Activated T-helper 1 cell treated with anti-CD3 and anti-CD28 coated beads, Interleukin-12 subunit alpha, Interleukin-12 subunit beta, Interleukin-2, Interleukin-4 antibody, amounts not matched to agents 30 ng/mL and 10 ng/mL and 1 ng/mL, durations not matched to agents 14 hours and 24 hours and 36 hours (primary cell): ENCODE results near the gene NLGN1. TPM values are rescaled to one million over a fixed set of nuclear protein-coding genes. Genes with fewer than 3 reads are reported as not detected.

Experiments
- DNase-seq: peaks from one replicate; pipeline ENCODE4 v3.0.0; 2021; ENCODE audit warnings: low spot score
- H3K27ac Mint-ChIP-seq: one replicate; pipeline ENCODE4 v1.8.0; 2021; ENCODE audit warnings: mild to moderate bottlenecking, mixed read lengths
- H3K27me3 Mint-ChIP-seq: one replicate; pipeline ENCODE4 v1.8.0; 2022; ENCODE audit warnings: mild to moderate bottlenecking, moderate library complexity, mixed read lengths; ENCODE audit not compliant: insufficient read depth
- H3K36me3 Mint-ChIP-seq: one replicate; pipeline ENCODE4 v1.8.0; 2021; ENCODE audit warnings: low read depth, mixed read lengths
- H3K4me1 Mint-ChIP-seq: one replicate; pipeline ENCODE4 v1.8.0; 2021; ENCODE audit warnings: low read depth, mixed read lengths
- H3K4me3 Mint-ChIP-seq: one replicate; pipeline ENCODE4 v1.8.0; 2021; ENCODE audit warnings: mild to moderate bottlenecking, moderate library complexity, mixed read lengths
- H3K9me3 Mint-ChIP-seq: one replicate; pipeline ENCODE4 v1.8.0; 2021; ENCODE audit warnings: mixed read lengths
- intact Hi-C: fragments of 100-400 bp; cut with micrococcal nuclease; formaldehyde crosslinking; loops from one replicate; pipeline ENCODE4 v1.15.1; 2024
- total RNA-seq: library from RNA; stranded (reverse); gene quantifications from 2 replicates; pipeline ENCODE4 v1.2.3, GENCODE V29; 2022

Gene NLGN1
- total RNA-seq, 1 donor from 2014 or later = not detected

- DNase-seq = no peak
- H3K9me3 Mint-ChIP-seq = no peaks in the 10 kb centered on the region
- no peaks in the 10 kb centered on the region for H3K27me3 Mint-ChIP-seq
- no peaks in the 10 kb centered on the region for H3K36me3 Mint-ChIP-seq
- no peaks in the 10 kb centered on the region for H3K4me1 Mint-ChIP-seq
- H3K27ac Mint-ChIP-seq = no peak overlapping the region
- intact Hi-C loops = no loop called here
- H3K4me3 Mint-ChIP-seq = no peak overlapping the region
Observed at GRCh38 chr3:174159604-174160003, 762.1 kb downstream of the NLGN1 start.

GRCh38 chr3:174162550-174162949 lies 765.0 kb downstream of the NLGN1 start:
- Mint-ChIP-seq H3K9me3 (peaks cover 6% of the 10 kb centered on the region), H3K27ac (no peak overlapping the region), H3K4me3 (no peak overlapping the region)

DNA sequence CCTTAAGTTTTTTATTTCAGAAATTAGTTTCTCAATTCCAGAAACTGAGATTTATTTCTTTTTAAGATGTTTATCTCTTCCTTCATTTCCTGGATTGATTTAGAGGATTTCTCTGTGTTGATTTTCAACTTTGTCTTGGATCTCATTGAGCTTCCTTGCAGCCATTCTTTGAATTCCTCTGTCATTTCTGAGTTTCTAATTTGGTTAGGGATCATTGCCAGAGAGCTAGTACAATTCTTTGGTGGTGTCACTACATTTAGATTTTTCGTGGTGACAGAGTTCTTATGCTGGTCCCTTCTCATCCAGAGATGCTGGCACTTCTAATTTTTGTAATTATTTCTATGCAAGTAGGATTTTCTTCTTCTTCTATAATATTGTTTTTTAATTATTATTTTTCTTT lies 770.5 kb downstream of the NLGN1 start:
- no peaks in the 10 kb centered on the region for H3K4me1 Mint-ChIP-seq
- no peak for DNase-seq
- no peaks in the 10 kb centered on the region for H3K27me3 Mint-ChIP-seq
- H3K4me3 Mint-ChIP-seq = no peak overlapping the region
- H3K27ac Mint-ChIP-seq = no peak overlapping the region
- peaks cover 6% of the 10 kb centered on the region for H3K9me3 Mint-ChIP-seq
- no peaks in the 10 kb centered on the region for H3K36me3 Mint-ChIP-seq
- intact Hi-C loops = no loop called here

More at GRCh38 chr3:174162550-174162949, 765.0 kb downstream of the NLGN1 start:
- no peaks in the 10 kb centered on the region for H3K36me3 Mint-ChIP-seq
- intact Hi-C loops = no loop called here
- no peak for DNase-seq
- no peaks in the 10 kb centered on the region for H3K4me1 Mint-ChIP-seq
- H3K27me3 Mint-ChIP-seq = no peaks in the 10 kb centered on the region

GRCh38 chr3:174168538-174169254 lies 771.2 kb downstream of the NLGN1 start:
- H3K27me3 Mint-ChIP-seq = no peaks in the 10 kb centered on the region
- H3K36me3 Mint-ChIP-seq = no peaks in the 10 kb centered on the region
- no peak overlapping the region for H3K4me3 Mint-ChIP-seq
- no peak for DNase-seq
- intact Hi-C loops = no loop called here
- no peak overlapping the region for H3K27ac Mint-ChIP-seq
- H3K9me3 Mint-ChIP-seq = peaks cover 6% of the 10 kb centered on the region
- no peaks in the 10 kb centered on the region for H3K4me1 Mint-ChIP-seq

GRCh38 chr3:174169736-174170135 lies 772.2 kb downstream of the NLGN1 start:
- H3K36me3 Mint-ChIP-seq = no peaks in the 10 kb centered on the region
- no peak for DNase-seq
- peaks cover 5% of the 10 kb centered on the region for H3K9me3 Mint-ChIP-seq
- no peak overlapping the region for H3K4me3 Mint-ChIP-seq
- H3K27me3 Mint-ChIP-seq = no peaks in the 10 kb centered on the region
- no peaks in the 10 kb centered on the region for H3K4me1 Mint-ChIP-seq
- intact Hi-C loops = no loop called here
- no peak overlapping the region for H3K27ac Mint-ChIP-seq

GRCh38 chr3:174170248-174170647 lies 772.7 kb downstream of the NLGN1 start:
- intact Hi-C loops = no loop called here
- no peak for DNase-seq
- no peaks in the 10 kb centered on the region for H3K36me3 Mint-ChIP-seq
- H3K4me3 Mint-ChIP-seq = no peak overlapping the region
- no peaks in the 10 kb centered on the region for H3K4me1 Mint-ChIP-seq
- no peak overlapping the region for H3K27ac Mint-ChIP-seq
- no peaks in the 10 kb centered on the region for H3K27me3 Mint-ChIP-seq
- H3K9me3 Mint-ChIP-seq = no peaks in the 10 kb centered on the region

DNA sequence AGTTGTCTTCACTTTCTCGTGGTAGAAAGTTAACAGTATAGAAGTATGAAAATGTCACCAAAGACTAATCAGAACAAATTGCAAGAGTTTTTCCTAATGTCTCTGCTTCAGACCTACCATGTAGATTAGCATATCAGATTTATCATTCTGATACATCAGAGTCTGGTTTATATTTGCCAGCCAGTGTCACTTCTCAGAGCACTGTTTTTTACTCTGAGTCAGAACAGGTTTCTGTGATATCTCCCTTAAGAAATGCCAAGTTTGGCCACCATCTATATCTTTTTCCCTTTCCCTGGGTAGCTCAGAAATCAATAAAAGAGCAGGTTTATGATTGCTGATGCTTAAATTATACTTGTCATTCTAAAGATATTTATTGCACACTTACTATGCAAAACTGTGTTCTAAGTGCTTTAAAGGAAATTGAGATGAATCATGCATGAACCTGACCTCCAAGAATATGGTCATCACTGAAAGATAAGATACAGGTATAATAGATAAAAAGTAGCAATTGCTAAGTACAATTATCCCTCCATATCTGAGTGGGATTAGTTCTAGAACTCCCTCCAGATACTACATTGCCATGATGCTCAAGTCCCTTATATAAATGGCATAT lies 788.9 kb downstream of the NLGN1 start:
- no peak for DNase-seq
- no peak overlapping the region for H3K4me3 Mint-ChIP-seq

GRCh38 chr3:174191380-174191779 lies 793.8 kb downstream of the NLGN1 start:
- H3K36me3 Mint-ChIP-seq = no peaks in the 10 kb centered on the region
- H3K27ac Mint-ChIP-seq = no peak overlapping the region
- no peak overlapping the region for H3K4me3 Mint-ChIP-seq
- DNase-seq = no peak
- no peaks in the 10 kb centered on the region for H3K9me3 Mint-ChIP-seq
- H3K4me1 Mint-ChIP-seq = peaks cover 8% of the 10 kb centered on the region
- H3K27me3 Mint-ChIP-seq = no peaks in the 10 kb centered on the region
- intact Hi-C loops = no loop called here

More for the DNA sequence above, 788.9 kb downstream of the NLGN1 start:
- no peaks in the 10 kb centered on the region for H3K36me3 Mint-ChIP-seq
- intact Hi-C loops = no loop called here
- peaks cover 4% of the 10 kb centered on the region for H3K4me1 Mint-ChIP-seq
- no peaks in the 10 kb centered on the region for H3K9me3 Mint-ChIP-seq
- H3K27me3 Mint-ChIP-seq = no peaks in the 10 kb centered on the region
- H3K27ac Mint-ChIP-seq = no peak overlapping the region

DNA sequence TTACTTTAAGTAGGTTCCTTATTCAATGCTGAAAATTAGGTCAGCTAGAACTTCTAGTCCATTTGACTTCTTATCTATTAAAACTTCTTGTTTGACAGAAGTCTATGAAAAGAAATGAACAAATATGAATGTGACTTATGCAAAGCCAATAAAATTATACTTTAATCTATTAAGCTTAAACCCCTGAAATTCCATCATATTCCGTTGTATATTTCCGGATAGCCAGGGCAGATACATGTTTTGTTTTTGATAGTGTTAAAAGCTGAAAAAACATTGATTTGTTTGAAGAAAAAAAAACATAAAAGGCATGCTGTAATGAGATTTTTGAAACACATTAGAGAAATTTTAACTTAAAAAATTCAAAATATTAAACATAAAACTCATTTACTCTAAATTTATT lies 794.4 kb downstream of the NLGN1 start:
- intact Hi-C loops = no loop called here
- no peak for DNase-seq
- Mint-ChIP-seq H3K27me3 (no peaks in the 10 kb centered on the region), H3K4me1 (peaks cover 8% of the 10 kb centered on the region), H3K9me3 (no peaks in the 10 kb centered on the region), H3K4me3 (no peak overlapping the region), H3K27ac (no peak overlapping the region), H3K36me3 (no peaks in the 10 kb centered on the region)

GRCh38 chr3:174192471-174192870 lies 794.9 kb downstream of the NLGN1 start:
- no peaks in the 10 kb centered on the region for H3K27me3 Mint-ChIP-seq
- H3K27ac Mint-ChIP-seq = no peak overlapping the region
- H3K9me3 Mint-ChIP-seq = no peaks in the 10 kb centered on the region
- H3K36me3 Mint-ChIP-seq = no peaks in the 10 kb centered on the region
- DNase-seq = no peak
- peaks cover 8% of the 10 kb centered on the region for H3K4me1 Mint-ChIP-seq
- H3K4me3 Mint-ChIP-seq = no peak overlapping the region
- intact Hi-C loops = no loop called here

- Mint-ChIP-seq H3K9me3 (no peaks in the 10 kb centered on the region), H3K4me1 (peaks cover 8% of the 10 kb centered on the region), H3K36me3 (no peaks in the 10 kb centered on the region), H3K4me3 (no peak overlapping the region), H3K27ac (no peak overlapping the region), H3K27me3 (no peaks in the 10 kb centered on the region)
- DNase-seq = no peak
- intact Hi-C loops = no loop called here
Observed at GRCh38 chr3:174193604-174194003, 796.1 kb downstream of the NLGN1 start.

DNA sequence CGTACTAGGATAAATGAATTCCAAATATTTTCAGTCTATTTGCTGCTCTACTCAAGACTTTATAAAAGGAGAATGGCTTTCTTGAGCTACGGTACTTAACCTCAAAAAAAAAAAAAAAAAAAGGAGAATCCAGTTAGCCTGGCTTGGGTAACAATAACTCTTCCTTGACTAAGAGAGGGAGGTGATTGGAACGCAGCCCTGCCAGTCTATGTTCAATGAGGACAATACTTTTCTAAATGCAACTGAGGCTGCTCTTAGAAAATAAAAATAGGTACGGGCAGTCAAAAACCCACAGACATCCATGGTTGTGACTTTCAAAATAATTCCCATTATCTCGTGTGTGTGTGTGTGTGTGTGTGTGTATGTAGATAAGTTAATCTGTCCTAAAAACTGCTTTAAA lies 799.9 kb downstream of the NLGN1 start:
- intact Hi-C loops = no loop called here
- Mint-ChIP-seq H3K4me1 (no peaks in the 10 kb centered on the region), H3K27me3 (no peaks in the 10 kb centered on the region), H3K4me3 (no peak overlapping the region), H3K27ac (no peak overlapping the region), H3K36me3 (no peaks in the 10 kb centered on the region), H3K9me3 (no peaks in the 10 kb centered on the region)
- DNase-seq = no peak

- H3K9me3 Mint-ChIP-seq = no peaks in the 10 kb centered on the region
- intact Hi-C loops = no loop called here
- no peak for DNase-seq
- H3K4me1 Mint-ChIP-seq = no peaks in the 10 kb centered on the region
- H3K36me3 Mint-ChIP-seq = no peaks in the 10 kb centered on the region
- H3K27me3 Mint-ChIP-seq = no peaks in the 10 kb centered on the region
- no peak overlapping the region for H3K4me3 Mint-ChIP-seq
- no peak overlapping the region for H3K27ac Mint-ChIP-seq
Observed at GRCh38 chr3:174198199-174198598, 800.7 kb downstream of the NLGN1 start.
